ENCODE results near the gene MFN2.

GRCh38 chr1:12047120-12047876 lies 67.1 kb downstream of the MFN2 start:
- TF ChIP-seq CTCF (conservative IDR thresholded peaks at IDR 0.05): no peak
- no peak for TF ChIP-seq EZH2 (IDR thresholded peaks at IDR 0.05; ENCODE audit: low read depth)
